Stimulated activated naive CD8-positive, alpha-beta T cell treated with anti-CD3 and anti-CD28 coated beads, Interleukin-15, amount 100 ng/mL, for 72 hours (primary cell): ENCODE results near the gene ATP1B4.

ENCODE experiments used
- ATAC-seq: fragments of 150-1000 bp; cut with Tn5 transposase; 2 replicates; pipeline ENCODE4 v1.10.0; 2021; ENCODE audit warnings: mild to moderate bottlenecking, moderate library complexity
- DNase-seq, 2 donors: peaks; one replicate each; pipeline ENCODE4 v3.0.0; 2021 to 2022
- H3K27ac Mint-ChIP-seq, 2 donors: one replicate each; pipeline ENCODE4 v1.8.0; 2022; ENCODE audit warnings: mild to moderate bottlenecking in 2 of 2, mixed read lengths in 2 of 2, moderate library complexity in 2 of 2
- H3K27me3 Mint-ChIP-seq: one replicate; pipeline ENCODE4 v1.8.0; 2022; ENCODE audit warnings: mixed read lengths
- H3K4me1 Mint-ChIP-seq: one replicate; pipeline ENCODE4 v1.8.0; 2022; ENCODE audit warnings: mild to moderate bottlenecking, mixed read lengths
- H3K4me3 Mint-ChIP-seq, 2 donors: one replicate each; pipeline ENCODE4 v1.8.0; 2022; ENCODE audit warnings: mild to moderate bottlenecking in 2 of 2, mixed read lengths in 2 of 2, moderate library complexity in 1 of 2
- H3K9me3 Mint-ChIP-seq, 2 donors: one replicate each; pipeline ENCODE4 v1.8.0; 2022; ENCODE audit warnings: mixed read lengths in 2 of 2

Gene ATP1B4

GRCh38 chrX:120358737-120359456 lies 3.0 kb upstream of the ATP1B4 start:
- Mint-ChIP-seq H3K4me1 (peaks cover 6% of the 10 kb centered on the region), H3K9me3 (no peaks in the 10 kb centered on the region), H3K4me3 (no peak overlapping the region), H3K27me3 (no peaks in the 10 kb centered on the region), H3K27ac (no peak overlapping the region)
- peak; percentile 73 for ATAC-seq
- DNase-seq = no peak

DNA sequence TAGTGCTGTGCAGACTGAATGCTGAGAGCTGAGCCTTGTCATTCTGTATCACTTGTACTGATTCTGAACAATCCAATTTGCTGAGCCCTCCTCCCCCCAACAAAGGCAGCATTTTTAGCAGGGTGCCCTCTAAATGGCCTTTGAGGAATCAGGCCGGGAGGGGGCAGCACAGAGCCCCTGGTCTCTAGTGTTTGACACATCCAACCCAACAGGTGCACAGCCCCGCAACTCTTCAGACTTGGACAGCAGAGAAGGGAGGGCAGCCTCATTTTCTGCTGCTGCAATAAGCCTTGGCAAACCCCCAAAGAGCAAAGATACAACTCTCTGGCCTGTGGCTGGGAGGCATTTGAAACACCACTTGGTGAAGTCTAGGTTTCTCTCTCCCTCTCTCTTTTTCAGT lies 3.4 kb downstream of the ATP1B4 start:
- no peaks in the 10 kb centered on the region for H3K27me3 Mint-ChIP-seq
- no peak overlapping the region for H3K4me3 Mint-ChIP-seq
- H3K9me3 Mint-ChIP-seq = no peaks in the 10 kb centered on the region
- no peaks in the 10 kb centered on the region for H3K4me1 Mint-ChIP-seq
- DNase-seq (peak; percentile 15 to 17), ATAC-seq (peak; percentile 48)
- H3K27ac Mint-ChIP-seq = no peak overlapping the region

DNA sequence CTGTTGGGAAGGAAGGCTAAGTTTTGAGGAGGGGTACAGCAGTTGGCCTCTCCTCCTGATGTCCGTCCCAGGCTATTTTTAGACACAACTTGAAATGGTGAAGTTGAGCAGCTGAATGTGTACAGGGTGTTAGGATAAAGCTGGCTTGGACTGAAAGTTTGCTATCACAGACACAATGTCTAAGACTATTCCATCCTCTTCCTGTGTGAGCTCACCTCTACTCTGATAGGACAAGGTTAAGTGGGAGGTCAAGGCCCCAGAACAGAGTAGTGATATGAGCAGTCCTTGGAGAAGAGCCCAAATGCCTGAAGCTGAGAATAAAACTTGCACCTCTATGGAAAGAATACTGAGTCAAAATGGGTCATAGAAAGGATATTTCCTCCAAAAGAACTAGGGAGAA lies 4.1 kb downstream of the ATP1B4 start:
- Mint-ChIP-seq H3K27me3 (no peaks in the 10 kb centered on the region), H3K9me3 (no peaks in the 10 kb centered on the region), H3K4me1 (no peaks in the 10 kb centered on the region), H3K27ac (no peak overlapping the region), H3K4me3 (no peak overlapping the region)
- ATAC-seq (no peak), DNase-seq (no peak)

- Mint-ChIP-seq H3K4me1 (no peaks in the 10 kb centered on the region), H3K27ac (no peak overlapping the region), H3K4me3 (no peak overlapping the region), H3K9me3 (no peaks in the 10 kb centered on the region), H3K27me3 (no peaks in the 10 kb centered on the region)
- no peak for DNase-seq
- no peak for ATAC-seq
Observed at GRCh38 chrX:120366794-120367193, 4.9 kb downstream of the ATP1B4 start.

DNA sequence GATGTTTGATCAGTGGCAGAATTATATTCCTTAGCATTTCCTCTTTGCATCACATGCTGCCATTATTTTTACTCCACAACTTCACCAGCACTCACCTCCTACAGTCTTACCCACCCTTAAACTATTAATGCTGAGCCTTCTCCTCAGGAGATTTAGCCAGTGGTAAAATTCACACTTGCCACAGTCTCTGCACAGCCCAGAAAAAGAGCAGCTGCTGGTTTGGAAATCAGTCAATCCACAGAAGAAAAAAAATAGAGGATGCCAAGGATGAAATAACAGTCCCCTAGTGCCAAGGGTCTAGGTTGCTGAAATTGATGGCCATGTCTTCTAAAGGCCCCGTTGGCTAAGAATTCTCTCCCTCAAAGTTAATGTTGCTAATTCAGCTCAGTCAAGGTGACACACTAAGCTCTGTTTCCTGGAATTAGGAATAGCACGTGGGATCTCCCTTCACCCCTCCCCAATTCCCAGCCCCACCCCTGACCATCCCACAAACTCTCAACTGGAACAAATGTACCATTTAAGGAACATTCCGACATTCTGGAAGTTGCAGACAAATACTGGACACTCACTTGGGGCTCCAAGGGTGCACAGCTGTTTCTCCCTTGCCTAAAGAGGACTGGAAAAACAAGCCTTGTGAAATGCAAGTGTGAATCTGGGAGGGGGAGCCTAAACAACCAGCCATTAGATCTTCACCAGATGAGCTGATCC lies 5.7 kb downstream of the ATP1B4 start:
- Mint-ChIP-seq H3K27me3 (no peaks in the 10 kb centered on the region), H3K4me1 (no peaks in the 10 kb centered on the region), H3K4me3 (no peak overlapping the region), H3K27ac (no peak overlapping the region), H3K9me3 (no peaks in the 10 kb centered on the region)
- ATAC-seq (no peak), DNase-seq (no peak)

DNA sequence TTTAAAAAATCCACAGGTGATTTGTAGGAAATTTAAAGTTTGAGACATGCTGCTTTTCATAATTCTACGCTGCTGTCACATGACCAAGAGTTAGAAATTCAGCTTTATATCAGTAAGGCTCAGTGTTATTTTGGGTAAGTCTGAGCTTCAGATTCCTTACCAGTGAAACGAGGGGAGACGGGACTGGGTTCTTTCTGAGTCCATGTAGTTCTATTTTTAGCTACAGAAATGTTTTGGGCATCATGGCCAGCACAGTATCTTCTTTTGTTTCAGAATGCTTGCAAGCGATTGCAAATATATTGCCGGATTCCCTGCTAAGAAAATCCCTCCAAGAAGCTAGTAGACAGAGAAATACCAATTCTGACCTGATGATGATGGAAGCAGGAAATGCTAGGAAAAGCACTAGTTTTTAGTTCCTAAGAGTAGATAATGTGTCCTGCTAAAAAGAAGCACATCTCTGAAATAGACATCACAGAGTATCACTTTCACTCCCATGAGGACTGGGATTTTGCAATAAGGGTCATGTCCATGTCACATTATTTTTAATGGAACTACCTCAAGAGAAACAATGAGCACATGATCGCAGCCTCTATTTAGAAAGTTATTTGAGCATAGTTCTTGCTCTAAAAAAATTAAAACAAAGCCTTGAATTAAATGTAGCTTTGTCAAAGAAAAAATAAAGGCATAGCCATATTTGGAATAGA lies 10.9 kb downstream of the ATP1B4 start:
- no peak for ATAC-seq
- Mint-ChIP-seq H3K27me3 (no peaks in the 10 kb centered on the region), H3K9me3 (no peaks in the 10 kb centered on the region), H3K4me1 (no peaks in the 10 kb centered on the region), H3K4me3 (no peak overlapping the region), H3K27ac (no peak overlapping the region)
- no peak for DNase-seq

GRCh38 chrX:120377179-120377578 lies 15.3 kb downstream of the ATP1B4 start:
- H3K9me3 Mint-ChIP-seq = no peaks in the 10 kb centered on the region
- no peak for ATAC-seq
- H3K27ac Mint-ChIP-seq = no peak overlapping the region
- H3K4me3 Mint-ChIP-seq = no peak overlapping the region
- DNase-seq = no peak
- H3K27me3 Mint-ChIP-seq = no peaks in the 10 kb centered on the region
- no peaks in the 10 kb centered on the region for H3K4me1 Mint-ChIP-seq

- H3K27me3 Mint-ChIP-seq = no peaks in the 10 kb centered on the region
- no peaks in the 10 kb centered on the region for H3K4me1 Mint-ChIP-seq
- no peak overlapping the region for H3K4me3 Mint-ChIP-seq
- no peaks in the 10 kb centered on the region for H3K9me3 Mint-ChIP-seq
- no peak overlapping the region for H3K27ac Mint-ChIP-seq
- DNase-seq (no peak), ATAC-seq (no peak)
Observed at GRCh38 chrX:120377715-120378114, 15.8 kb downstream of the ATP1B4 start.

- H3K27ac Mint-ChIP-seq = no peak overlapping the region
Observed at GRCh38 chrX:120378570-120378969, 16.7 kb downstream of the ATP1B4 start.

GRCh38 chrX:120379937-120380681 lies 18.2 kb downstream of the ATP1B4 start:
- DNase-seq (no peak), ATAC-seq (no peak)
- H3K9me3 Mint-ChIP-seq = no peaks in the 10 kb centered on the region
- no peak overlapping the region for H3K27ac Mint-ChIP-seq
- no peak overlapping the region for H3K4me3 Mint-ChIP-seq
- no peaks in the 10 kb centered on the region for H3K27me3 Mint-ChIP-seq
- H3K4me1 Mint-ChIP-seq = no peaks in the 10 kb centered on the region

More at GRCh38 chrX:120378570-120378969, 16.7 kb downstream of the ATP1B4 start:
- Mint-ChIP-seq H3K9me3 (no peaks in the 10 kb centered on the region), H3K4me1 (no peaks in the 10 kb centered on the region), H3K27me3 (no peaks in the 10 kb centered on the region), H3K4me3 (no peak overlapping the region)
- ATAC-seq (no peak), DNase-seq (no peak)

DNA sequence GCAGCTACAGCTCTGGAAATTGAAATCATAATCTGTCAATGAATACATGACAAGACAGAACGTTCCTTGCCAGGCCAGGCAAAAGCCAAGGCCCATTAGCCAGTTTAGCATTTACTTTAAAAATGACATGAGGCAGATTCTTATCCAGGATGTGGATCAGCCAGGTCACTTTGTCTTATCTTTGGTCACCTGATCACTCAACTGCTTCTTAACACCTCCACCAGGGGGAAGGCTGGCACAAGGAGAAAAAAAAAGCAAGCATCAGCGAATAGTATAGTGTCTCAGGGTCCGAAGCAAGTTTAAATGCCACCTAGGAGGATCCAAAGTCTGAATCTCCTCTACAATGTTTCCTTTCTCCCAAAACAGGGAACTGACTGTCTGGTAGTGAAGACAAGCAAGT lies 18.8 kb downstream of the ATP1B4 start:
- ATAC-seq (peak; percentile 81), DNase-seq (peak; percentile 7 to 28)
- no peaks in the 10 kb centered on the region for H3K9me3 Mint-ChIP-seq
- H3K27me3 Mint-ChIP-seq = no peaks in the 10 kb centered on the region
- H3K27ac Mint-ChIP-seq = no peak overlapping the region
- no peaks in the 10 kb centered on the region for H3K4me1 Mint-ChIP-seq
- H3K4me3 Mint-ChIP-seq = no peak overlapping the region

- ATAC-seq = no peak
Observed at GRCh38 chrX:120401301-120401700, 39.4 kb downstream of the ATP1B4 start.

DNA sequence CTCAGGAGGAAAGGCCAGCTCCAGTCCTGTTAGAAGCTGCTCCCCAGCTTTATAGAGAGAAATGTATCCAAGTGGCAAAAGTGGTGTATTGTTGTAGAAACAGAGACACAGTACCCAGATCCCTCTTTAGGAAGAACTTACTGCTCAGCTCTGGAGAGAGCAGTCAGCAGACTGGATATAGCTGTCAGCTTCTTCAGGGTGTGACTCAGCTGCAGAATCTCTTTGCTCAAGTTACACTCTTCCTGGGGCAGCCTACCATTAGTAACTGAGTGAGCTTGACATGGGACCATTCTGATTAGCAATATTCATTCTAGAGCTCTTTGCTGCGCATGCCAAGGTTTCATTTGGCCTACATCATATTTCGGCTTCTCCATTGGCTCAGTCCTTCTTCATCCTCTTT lies 40.5 kb downstream of the ATP1B4 start:
- Mint-ChIP-seq H3K9me3 (peaks cover 0 to 8% of the 10 kb centered on the region in 2 donors), H3K4me3 (no peak overlapping the region), H3K27ac (no peak overlapping the region), H3K27me3 (no peaks in the 10 kb centered on the region), H3K4me1 (no peaks in the 10 kb centered on the region)
- ATAC-seq (no peak), DNase-seq (no peak)

More at GRCh38 chrX:120401301-120401700, 39.4 kb downstream of the ATP1B4 start:
- H3K4me3 Mint-ChIP-seq = no peak overlapping the region
- no peak overlapping the region for H3K27ac Mint-ChIP-seq
- no peaks in the 10 kb centered on the region for H3K4me1 Mint-ChIP-seq
- no peaks in the 10 kb centered on the region for H3K27me3 Mint-ChIP-seq
- peaks cover 0 to 5% of the 10 kb centered on the region in 2 donors for H3K9me3 Mint-ChIP-seq
- DNase-seq = no peak

GRCh38 chrX:120406638-120407037 lies 44.7 kb downstream of the ATP1B4 start:
- Mint-ChIP-seq H3K9me3 (peaks cover 0 to 18% of the 10 kb centered on the region in 2 donors), H3K27me3 (no peaks in the 10 kb centered on the region), H3K4me3 (no peak overlapping the region), H3K4me1 (no peaks in the 10 kb centered on the region), H3K27ac (no peak overlapping the region)
- DNase-seq (no peak), ATAC-seq (no peak)

DNA sequence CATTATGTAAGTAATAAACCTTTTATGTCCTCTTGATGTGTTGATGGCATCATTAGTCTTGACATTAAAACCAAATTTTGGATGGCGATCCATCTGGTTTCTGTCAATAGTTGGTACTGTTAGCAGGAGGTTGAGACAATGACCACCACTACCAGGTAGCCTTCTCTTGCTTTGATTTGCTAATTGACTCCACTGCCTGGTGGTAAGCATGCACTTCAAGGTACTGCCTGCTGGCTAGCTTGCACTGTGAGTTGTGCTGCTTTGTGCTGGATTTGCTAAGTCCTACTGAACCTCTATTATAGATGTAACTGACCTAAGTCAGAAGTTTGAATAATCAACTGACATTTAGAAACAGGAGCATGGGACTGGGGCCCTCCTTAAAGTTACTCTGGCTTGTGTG lies 46.3 kb downstream of the ATP1B4 start:
- H3K27ac Mint-ChIP-seq = no peak overlapping the region
- no peak for DNase-seq

More for the DNA sequence above, 46.3 kb downstream of the ATP1B4 start:
- no peaks in the 10 kb centered on the region for H3K27me3 Mint-ChIP-seq
- no peak overlapping the region for H3K4me3 Mint-ChIP-seq
- H3K4me1 Mint-ChIP-seq = no peaks in the 10 kb centered on the region
- H3K9me3 Mint-ChIP-seq = peaks cover 0 to 18% of the 10 kb centered on the region in 2 donors
- ATAC-seq = no peak
